CD4-positive, alpha-beta T cell treated with Interleukin-15 for 4 hours (primary cell): ENCODE data around the gene SLC13A4.
"Not testable (repeated sequence)": the region's sequence is repeated elsewhere in the genome, so short reads cannot be mapped to it uniquely, and the experiment has no call there.

Source experiments
- DNase-seq: peaks from one replicate; pipeline ENCODE4 v3.0.0-alpha.2; 2020; ENCODE audit warnings: low spot score

The SLC13A4 gene

DNA sequence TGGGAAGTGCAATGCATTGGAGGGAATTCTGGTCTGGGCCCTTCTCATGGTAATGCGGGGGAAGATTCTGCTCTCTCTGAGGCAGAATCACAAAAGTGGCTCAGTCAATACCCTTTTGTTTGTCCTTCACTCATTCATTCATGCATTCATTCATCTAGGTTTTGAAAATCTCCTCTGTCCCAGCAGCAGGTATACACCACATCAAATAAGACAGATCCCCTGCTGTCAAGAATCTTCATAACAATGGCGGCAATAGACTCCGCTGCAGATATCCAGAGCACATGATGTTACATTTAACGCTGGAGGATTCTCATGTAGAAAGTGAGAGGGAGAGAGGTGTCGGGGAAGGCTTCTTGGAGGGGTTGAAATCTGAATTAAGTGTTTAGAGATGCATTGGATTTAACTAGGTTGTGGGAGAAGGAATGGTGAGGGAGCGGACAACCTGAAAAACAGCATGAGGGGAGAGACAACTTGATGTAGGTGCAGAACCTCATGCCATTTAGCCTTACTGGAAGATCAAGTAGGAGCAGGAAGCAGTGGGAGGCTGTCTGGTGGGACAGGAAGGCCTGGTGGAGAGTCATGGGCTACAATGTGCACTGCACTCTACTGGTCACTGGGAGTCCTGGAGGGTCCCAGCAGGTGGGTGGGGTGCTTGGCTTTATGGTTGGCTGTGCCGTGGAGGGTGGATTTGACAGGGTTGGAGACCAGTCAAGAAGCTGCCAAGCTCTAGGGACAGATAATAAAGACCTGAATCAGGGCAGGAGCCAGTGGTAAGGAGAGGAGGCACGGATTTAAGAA, 25.8 kb upstream of the SLC13A4 start:
- no peak for DNase-seq

DNA sequence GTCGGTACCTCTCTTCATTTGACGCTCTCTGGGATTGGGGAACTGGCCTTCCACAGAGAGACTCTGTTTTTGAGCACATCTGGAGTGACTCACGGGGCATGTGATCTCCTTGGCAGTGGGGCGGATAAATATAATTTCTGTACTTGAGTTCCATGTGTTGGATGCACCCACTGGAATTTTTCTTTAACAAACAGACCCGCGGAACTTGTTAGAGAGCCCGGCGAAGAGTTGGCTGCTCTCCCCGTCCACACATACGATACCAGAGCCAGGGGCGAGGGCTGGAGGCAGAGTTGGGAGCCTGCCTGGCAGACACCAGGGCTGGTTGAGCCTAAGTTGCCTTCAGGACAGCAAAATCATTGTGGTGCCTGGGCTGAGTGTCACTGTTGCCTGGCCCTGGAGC, 20.8 kb upstream of the SLC13A4 start, which contains the start of gene FAM180A:
Gene FAM180A (minus strand): TSS at position 44 of the 400 bp plus-strand sequence. CDS start 233 bp downstream, outside the sequence.
- no peak for DNase-seq

DNA sequence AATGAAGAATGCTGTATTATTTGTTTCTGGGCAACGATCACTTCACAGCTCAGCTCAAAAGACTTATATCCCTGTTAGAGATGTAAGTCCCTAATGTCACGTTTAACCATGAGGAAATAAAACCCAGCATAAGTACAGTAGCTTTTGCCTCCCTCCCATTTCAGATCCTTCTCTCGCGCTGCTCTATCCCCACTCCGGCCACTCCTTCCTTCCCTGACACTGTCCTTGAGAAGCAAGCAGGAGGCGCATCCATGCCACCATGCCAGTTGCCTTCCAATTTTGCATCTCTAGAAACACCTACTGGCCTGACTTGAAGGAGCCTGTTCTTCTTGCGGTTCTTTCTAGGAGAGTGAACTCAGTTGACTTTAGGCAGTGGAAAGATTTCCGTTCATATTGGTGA, 19.4 kb upstream of the SLC13A4 start:
- DNase-seq = no peak

DNA sequence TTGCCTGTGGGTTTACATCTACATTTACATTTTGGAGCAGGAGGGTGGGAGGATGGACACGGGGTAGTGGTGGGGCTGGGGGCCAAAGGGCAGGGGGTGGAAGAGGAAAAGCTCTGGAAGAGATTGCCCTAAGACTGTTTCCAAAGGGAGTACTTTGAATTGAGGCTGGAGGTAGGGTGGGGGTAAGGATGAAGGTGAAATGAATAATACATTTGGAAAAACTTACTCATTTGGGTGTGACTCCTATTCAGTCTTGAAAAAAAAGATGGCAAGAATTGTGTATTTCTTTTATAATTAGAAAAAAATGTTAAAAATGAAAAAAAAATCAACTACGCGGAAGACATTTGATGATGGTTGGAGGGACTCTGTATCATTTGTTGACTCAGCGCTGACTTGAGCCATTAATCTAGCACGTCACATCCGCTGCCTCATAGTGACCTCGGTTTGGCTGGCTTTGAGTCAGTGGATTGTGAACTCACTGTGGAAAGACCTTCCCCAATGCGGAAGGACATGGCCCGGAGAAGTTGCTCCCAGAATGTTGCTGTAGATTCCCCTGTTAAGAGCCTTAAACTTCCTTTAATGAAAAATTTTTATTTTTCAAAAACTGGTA, 17.8 kb upstream of the SLC13A4 start:
- no peak for DNase-seq

DNA sequence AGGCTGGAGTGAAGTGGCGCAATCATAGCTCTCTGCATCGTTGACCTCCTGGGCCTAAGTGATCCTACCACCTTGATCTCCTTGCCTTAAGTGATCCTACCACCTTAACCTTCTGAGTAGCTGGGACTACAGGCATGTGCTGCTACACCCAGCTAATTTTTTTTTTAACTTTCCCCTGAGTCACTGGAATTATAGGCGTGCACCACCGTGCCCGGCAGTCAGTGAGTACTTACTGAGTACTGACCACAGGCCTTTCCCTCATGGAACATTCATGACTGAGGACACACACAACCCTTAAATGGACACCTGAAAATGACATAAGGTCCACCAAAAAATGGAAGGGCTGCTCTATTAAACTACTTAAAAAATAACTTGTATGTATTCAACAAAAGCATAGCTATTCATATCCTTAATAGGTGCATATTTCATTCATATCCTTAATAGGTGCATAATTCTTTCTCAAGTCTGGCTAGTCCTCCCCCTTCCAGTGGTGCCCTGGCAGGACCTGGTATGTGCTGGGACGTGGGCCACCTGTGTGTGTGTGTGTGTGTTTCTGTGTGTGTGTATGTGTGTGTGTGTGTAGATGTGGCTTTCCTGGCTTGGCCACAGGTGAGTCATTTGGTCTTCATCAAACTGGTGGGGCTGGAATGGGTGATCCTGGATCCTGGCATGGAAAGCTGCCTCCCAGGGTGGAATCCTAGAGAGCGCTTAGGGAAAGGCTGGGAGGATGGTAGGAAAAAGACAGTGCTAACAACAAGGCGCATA, 17.1 kb upstream of the SLC13A4 start:
- no peak for DNase-seq

DNA sequence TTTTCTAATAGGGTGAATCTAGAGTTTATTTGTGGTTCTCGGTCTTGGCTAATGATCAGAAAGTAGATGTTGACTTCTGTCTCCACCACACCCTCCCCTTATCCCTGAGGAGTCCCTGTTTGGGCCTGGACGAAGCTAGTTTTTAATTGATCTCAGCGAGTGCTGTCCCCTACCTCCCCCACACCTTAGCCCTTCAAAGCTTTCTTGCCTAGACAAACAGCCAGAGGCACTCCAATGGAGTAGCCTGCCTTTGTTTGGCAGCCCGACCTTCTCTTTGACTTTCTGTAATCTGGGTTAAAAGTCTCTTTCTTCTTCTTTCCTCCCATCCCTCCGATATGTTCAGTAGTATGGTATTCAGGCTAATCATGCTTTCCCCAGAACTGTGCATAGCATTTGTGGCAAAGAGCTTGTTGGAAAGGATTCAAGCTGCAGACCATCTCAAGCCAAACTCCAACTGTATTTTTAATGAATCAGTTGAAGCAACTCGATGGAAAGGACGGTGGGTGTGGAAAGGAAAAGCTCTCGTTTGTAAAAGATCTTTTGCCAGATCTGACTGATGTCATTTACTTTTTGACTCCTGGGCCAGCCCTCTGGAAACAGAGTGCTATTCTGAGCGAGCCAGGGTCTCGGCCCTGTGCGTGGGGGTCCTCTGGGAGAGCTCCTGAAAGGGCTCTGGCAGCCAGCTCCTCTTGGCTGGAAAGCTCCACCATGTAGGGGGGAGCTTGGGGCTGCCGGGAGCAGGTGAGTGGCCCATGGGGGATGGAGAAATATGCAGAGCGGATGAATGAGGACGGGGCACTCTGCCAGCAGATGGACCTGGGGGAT, 16.1 kb upstream of the SLC13A4 start:
- DNase-seq = no peak

DNA sequence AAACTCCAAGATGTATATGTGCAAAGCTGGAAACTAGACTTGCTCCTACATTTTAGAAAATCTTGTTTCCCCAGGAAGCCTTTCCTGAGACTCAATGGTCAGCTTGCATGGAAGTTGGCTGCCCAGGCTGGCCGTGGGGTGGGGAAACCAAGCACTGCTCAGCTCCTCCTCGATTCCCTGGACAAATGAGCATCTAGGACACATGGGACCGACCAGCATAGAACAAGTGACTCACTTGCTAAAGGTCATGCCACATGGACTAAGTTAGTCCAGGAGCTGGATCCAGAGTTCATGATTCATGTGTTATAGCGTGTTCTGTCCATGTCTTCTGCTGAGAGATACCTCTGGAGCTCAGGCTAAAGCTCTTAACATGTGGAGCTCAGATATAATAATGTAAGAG, 14.4 kb upstream of the SLC13A4 start:
- no peak for DNase-seq

DNA sequence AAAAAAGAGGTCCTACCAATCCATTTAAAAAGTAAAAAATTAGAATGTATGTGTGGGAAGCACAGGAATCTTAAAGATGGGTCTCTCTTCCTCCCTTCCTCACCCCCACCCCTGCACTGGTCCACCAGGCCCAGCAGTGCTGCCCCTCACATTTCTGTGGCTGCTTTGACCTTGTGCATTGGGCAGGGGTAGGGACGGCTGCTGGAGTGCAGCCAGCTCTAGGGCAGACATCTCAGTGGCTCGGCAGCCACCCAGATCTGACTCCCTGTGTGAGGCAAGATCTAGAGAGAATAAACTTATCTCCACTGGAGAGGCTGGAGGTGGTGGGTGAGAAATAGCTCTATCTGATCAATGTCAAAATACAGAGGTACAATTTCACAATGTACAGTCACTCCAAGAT, 13.9 kb upstream of the SLC13A4 start:
- DNase-seq = no peak

DNA sequence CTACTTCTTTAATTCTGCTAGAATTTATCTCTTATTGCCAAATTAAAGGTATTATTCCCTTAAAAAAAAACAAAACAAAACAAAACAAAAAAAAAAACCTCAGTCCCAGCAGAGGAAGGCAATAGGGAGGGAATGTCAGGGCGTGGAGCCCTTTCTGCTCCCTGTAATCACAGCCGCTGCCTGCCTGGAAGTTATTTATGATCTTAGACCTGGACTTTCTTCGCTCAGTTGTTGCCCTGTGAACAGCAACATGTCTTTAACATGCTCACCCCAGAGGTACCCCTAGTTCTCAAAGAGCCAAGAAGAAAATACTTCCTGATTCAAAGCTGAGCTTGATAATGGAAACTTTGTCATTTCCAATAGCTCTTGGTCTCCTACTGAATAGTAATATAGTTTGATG, 12.9 kb upstream of the SLC13A4 start:
- DNase-seq = no peak

DNA sequence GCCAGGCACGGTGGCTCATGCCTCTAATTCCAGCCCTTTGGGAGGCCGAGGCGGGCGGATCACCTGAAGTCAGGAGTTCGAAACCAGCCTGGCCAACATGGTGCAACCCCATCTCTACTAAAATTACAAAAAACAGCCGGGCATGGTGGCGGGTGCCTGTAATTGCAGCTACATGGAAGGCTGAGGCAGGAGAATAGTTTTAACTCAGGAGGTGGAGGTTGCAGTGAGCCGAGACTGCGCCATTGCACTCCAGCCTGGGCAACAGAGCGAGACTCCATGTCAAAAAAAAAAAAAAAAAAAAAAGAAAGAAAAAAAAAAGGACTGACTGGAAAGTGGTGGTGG, 9.3 kb upstream of the SLC13A4 start:
- DNase-seq = not testable (repeated sequence)

DNA sequence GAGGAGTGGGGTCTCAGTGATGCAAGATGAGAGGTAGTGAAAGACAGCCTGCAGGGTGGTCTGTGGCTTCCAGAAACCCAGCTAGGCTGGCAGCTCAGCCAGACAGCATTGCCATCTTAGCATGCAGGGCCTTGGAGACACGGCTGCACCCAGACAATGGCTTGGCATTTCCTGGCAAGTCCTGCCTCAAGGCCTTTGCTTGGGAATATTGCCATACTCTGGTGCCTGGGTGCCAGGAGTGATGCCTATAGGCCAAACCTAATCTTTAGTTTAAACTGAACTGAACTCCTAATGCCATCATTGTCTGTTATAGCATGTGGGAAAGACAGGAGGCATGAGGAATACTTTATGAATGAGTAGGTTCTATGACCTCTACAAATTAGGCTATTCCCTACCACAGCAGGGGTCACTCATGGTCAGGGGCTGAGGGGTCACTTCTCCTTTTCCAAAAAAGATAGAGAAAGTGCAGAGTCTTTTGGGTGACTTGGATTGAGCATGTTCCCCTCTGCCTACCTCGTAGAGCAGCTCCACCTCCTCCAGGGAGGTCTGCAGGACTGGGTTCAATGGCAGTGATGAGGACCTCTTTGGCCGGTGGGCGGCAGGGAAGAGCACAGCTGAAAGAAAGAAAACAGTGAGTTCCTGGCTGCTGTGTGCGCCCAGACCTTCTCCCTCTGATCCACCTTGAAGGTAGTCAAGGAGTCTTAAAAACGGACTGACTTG, 8.8 kb upstream of the SLC13A4 start:
- no peak for DNase-seq

DNA sequence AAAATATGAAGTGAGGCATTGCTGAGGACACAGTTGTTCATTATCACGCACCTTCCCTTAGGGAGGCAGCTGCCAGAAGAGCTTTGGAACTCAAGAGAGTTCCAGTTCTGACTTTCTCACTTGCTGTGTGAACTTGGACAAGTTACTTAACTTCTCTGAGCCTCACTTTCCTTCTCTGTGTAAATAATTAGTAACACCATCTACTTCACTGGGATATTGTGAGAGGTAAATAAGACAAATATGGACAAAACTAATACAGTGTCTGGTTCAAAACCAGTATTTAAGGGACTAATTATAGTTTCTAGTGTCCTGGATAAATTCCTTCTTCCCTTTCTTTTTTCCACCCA, 6.3 kb upstream of the SLC13A4 start:
- DNase-seq = no peak

DNA sequence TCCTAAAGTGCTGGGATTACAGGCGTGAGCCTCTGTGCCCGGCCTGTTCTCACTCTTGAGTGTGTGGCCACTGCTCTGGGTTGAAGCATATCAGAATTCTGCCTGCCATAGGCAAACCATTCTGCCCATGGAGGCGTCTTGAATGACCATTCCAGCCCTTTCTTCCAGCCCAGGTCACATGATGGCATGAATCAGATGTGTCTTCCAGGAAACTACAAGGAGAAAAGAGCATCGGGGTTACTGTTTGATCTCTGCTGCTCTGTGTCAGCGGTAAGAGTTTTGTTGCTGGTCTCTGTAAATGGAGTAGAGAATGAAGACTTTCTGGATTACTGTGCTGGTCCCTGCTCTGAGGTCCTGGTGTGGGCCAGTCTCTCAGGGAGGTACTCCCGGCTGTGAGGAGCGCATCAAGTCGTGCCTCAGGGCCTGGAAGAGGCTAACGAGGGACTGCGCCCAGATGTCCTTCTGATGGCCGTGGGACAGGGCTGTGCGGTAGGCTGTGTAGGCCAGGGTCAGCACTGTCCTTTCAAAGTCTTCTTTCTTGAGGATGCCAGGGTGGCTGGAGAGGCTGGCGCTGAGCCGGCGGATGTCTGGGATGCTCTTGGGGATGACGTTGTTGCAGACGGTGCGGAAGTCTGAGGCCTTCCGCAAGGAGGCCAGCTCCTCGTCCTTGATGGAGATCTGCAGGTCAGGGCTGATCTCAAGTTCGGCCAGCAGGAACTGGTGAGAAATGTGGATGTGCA, 5.8 kb upstream of the SLC13A4 start:
- no peak for DNase-seq

DNA sequence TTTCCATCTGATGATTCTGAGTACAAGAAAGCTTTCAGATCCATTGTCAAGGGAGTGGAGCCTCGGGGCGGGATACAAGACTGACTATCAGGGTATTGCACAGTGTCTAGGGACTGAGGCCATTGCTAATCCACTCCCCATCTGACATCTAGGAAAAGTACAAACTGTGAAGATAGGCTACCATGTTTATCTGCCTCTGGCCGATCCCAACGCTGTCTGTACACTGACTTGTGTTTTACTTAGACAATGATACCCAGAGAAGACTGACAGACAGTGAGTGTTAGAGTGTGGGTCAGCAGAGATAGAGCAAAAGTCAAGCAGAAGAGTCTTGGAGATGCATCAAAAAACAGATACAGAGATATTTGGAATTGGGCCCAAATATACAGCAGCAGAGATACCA, 3.1 kb upstream of the SLC13A4 start:
- no peak for DNase-seq

DNA sequence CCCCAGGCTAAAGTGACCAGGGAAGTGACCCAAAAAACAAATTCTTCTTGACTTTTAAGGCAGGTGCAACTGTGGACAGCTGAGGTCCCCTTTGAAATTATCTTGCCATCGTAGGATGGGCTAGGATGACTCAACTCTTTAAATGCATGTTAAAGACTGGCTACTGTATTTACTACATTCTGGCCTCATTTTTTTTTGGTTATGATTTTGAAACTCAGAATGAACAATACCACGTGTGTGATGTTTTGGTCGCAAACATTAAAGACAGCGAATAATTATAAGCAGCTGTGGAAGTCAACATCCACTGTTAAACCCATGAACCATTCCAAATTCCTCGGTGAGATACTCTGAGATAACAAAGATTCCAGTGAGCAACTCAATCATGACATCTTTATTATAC, 1.2 kb upstream of the SLC13A4 start:
- no peak for DNase-seq

DNA sequence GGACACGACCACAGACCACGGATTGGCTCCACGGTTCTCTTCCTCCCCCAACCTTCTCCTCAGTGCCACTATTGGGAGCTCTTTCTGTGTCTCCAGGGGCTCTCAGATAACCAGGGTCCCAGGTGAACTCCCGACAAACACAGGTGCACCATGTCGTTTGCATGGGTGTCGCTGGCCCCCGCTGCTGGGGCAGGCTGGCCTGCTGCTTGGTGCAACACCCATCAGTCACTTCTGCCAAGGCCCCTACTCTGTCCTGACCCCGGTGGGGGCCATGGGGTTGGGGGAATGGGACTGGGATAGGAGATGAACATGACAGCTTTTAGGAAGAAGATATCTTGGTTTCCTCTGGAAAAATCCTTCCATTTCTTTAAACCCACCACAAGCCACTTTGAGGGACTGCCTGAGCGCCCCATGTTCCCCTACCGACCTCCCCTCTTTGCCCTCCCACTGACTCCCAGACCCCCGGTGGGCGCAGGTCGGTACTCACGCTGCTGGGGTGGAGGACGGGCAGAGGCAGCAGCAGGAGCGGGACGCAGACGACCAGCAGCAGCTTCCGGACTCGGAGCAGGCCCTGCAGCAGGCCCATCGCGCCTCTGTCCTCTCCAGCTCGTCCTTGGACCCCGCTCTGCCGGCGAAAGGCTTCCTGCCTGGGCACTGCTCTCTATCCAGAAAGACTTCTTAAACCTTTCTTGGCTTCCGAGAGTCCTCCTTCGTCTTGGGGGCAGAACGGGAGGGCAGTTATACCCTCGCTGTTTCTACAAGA, 894 bp downstream of the SLC13A4 start:
- DNase-seq = no peak

DNA sequence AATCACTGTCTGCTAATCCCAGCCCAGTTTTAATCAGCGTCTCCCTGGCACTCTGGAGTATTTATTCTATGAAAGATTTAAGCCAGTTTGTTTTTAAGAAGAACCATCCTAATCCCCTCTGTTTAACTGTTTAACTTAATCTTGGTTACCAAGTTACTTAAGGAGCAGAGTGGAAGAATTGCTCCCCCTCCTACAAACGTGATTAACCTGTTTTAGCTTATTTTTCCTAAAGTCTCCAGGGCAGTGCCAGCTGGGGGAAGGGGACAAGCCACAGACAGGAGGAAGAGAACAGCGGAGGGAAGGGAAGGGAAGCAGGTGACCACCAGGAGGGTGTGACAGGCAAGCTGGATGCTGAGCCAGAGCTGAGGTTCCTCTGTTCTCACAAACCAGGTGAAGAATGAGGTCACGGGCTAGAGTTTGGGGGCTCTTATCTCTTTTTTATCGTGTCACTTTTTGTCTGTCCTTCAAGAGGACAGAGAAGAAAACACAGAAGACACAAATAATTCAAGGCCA, 1.7 kb downstream of the SLC13A4 start:
- DNase-seq = no peak

DNA sequence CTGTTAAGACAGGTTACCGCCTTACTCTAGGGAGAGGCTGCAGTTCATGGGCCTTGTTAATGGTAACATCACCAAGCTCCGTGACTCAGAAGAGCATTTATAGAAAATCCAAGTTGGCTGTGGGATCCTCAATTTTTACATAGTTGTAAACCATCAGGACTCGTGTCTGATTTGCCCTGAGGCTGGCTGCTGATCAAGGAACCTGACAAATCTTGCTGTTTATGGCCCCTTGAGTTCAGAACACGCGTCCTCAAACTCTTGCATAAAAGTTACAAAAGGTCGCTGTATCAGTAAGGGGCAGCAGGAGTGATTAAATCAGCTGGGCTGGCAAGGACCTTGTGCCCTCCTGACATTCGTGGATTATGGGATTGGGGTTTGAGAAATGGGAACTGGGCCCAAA, 4.6 kb downstream of the SLC13A4 start:
- no peak for DNase-seq

DNA sequence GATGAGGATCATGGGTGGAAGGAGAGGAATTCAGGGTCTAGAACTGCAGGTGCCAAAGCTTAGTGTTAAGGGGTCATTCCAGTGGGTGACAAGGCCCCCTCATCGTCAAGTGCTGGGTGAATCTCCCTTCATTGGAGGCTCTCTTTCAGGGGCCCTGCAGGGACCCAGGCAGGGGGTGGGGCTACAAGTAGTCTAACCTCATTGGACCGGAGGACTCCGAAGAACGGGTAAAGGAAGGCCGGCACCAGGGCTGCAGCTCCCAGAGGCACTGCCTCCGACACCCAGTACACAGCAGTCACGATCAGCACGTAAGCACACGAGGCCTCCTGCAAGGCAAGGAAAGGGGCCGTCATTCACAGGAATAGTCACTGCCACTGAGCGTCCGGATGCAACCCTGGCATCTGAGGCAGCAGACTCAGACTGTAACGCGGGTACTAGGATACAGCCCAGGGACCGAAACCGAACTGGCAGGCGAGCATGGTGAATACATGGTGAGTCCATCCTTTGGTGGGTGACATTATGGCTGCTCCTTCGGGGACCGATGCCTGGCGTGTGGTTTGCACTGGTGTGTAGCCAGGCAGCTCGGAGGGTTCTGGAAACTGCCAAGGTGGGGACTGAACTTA, 6.7 kb downstream of the SLC13A4 start:
- DNase-seq = no peak

DNA sequence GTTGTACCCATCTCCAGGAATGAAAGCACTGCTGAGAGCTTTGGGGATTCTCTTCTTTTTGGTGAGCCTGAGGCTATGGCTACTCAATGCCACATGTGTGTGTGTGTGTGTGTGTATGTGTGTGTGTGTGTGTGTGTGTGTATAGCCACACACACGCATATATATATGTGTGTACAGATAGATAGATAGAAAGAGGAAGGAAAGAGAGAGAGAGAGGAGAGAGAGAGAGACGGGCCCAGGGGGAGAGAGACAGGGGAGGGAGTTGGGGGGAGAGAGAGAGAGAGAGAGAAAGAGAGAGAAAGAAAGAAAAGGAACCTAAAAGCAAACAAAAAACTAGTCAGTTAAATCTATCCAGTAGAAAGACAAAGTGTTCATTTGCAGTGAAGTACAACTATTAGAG, 8.3 kb downstream of the SLC13A4 start:
- no peak for DNase-seq
